ENCODE results near the gene CLCA2.

GRCh38 chr1:86481966-86482365 lies 58.0 kb downstream of the CLCA2 start:
- TF ChIP-seq TSHZ2 (CRISPR knock-in tag; IDR thresholded peaks at IDR 0.05) (no peak), ZFP30 (CRISPR knock-in tag; IDR thresholded peaks at IDR 0.05) (no peak), CREB5 (CRISPR knock-in tag; IDR thresholded peaks at IDR 0.05; ENCODE audit: low read depth) (no peak), TCF4 (CRISPR knock-in tag; IDR thresholded peaks at IDR 0.05; ENCODE audit: borderline replicate concordance) (no peak), PATZ1 (CRISPR knock-in tag; IDR thresholded peaks at IDR 0.05; ENCODE audit: borderline replicate concordance) (no peak), BACH2 (CRISPR knock-in tag; IDR thresholded peaks at IDR 0.05; ENCODE audit: borderline replicate concordance) (no peak), ZFP3 (CRISPR knock-in tag; IDR thresholded peaks at IDR 0.05) (no peak), RARB (CRISPR knock-in tag; IDR thresholded peaks at IDR 0.05) (no peak), ARNTL (CRISPR knock-in tag; IDR thresholded peaks at IDR 0.05; ENCODE audit: borderline replicate concordance, low read depth) (no peak), ZNF70 (CRISPR knock-in tag; IDR thresholded peaks at IDR 0.05) (no peak), SNAI2 (CRISPR knock-in tag; IDR thresholded peaks at IDR 0.05) (no peak), ZNF565 (CRISPR knock-in tag; conservative IDR thresholded peaks at IDR 0.05; ENCODE audit: low read depth) (no peak), ESRRG (CRISPR knock-in tag; IDR thresholded peaks at IDR 0.05) (no peak)

All from SK-N-SH treated with all-trans-retinoic acid at 6 μM for 48 hours (cell line).